CD4-positive, alpha-beta T cell (primary cell): ENCODE data around the gene KRTAP10-11. TPM values are rescaled to one million over a fixed set of nuclear protein-coding genes. Genes with fewer than 3 reads are reported as not detected.
"Not testable (repeated sequence)": the region's sequence is repeated elsewhere in the genome, so short reads cannot be mapped to it uniquely, and the experiment has no call there.

Experiments used
- ATAC-seq: fragments of 200-7000 bp; cut with Tn5 transposase; one replicate; pipeline ENCODE4 v1.10.0; 2022; ENCODE audit warnings: mild to moderate bottlenecking; ENCODE audit not compliant: poor library complexity
- CTCF ChIA-PET: fragments of 350-600 bp; sonication (Branson Sonifier 250); formaldehyde crosslinking; loops from one replicate; lab custom pipeline; 2021; ENCODE audit warnings: antibody characterized with exemption, inconsistent platforms; lab: Charles Lee
- POLR2A ChIA-PET: fragments of 350-600 bp; sonication (Branson Sonifier 250); formaldehyde crosslinking; loops from one replicate; lab custom pipeline; 2021; ENCODE audit warnings: antibody characterized with exemption, inconsistent platforms; lab: Charles Lee
- DNase-seq, 14 experiments: peaks; one replicate each; pipeline ENCODE4 v3.0.0-alpha.2; 2013 to 2020; ENCODE audit warnings: mixed read lengths in 2 of 14
- H3K27ac ChIP-seq, 2 donors: one replicate each; pipeline versions ENCODE4 v1.5.1 to v1.7.0; 2013; ENCODE audit warnings: low read length in 2 of 2, low read depth in 1 of 2, mild to moderate bottlenecking in 1 of 2
- H3K27me3 ChIP-seq, 2 experiments: 1 replicate in 1 of 2; 2 replicates in 1 of 2; pipeline versions ENCODE4 v1.6.1 to v1.7.0; 2013; ENCODE audit warnings: low read length in 2 of 2, control low read depth in 1 of 2, mild to moderate bottlenecking in 1 of 2, moderate library complexity in 1 of 2; ENCODE audit not compliant: insufficient read depth in 2 of 2, control insufficient read depth in 1 of 2
- H3K36me3 ChIP-seq: one replicate; pipeline ENCODE4 v1.6.1; 2013; ENCODE audit warnings: low read length, control low read depth; ENCODE audit not compliant: insufficient read depth
- H3K4me1 ChIP-seq: one replicate; pipeline ENCODE4 v1.6.1; 2013; ENCODE audit warnings: low read length, control low read depth; ENCODE audit not compliant: insufficient read depth
- H3K4me3 ChIP-seq: one replicate; pipeline ENCODE4 v1.5.1; 2013; ENCODE audit warnings: mild to moderate bottlenecking, low read length, moderate library complexity
- H3K9me3 ChIP-seq, 2 experiments: 1 replicate in 1 of 2; 2 replicates in 1 of 2; pipeline versions ENCODE4 v1.6.1 to v1.7.0; 2013; ENCODE audit warnings: low read length in 2 of 2, mild to moderate bottlenecking in 2 of 2, control low read depth in 1 of 2, moderate library complexity in 1 of 2; ENCODE audit not compliant: control insufficient read depth in 1 of 2, insufficient read depth in 1 of 2
- H3K27ac Mint-ChIP-seq: one replicate; pipeline ENCODE4 v1.8.0; 2020; ENCODE audit warnings: mixed read lengths
- H3K27me3 Mint-ChIP-seq: one replicate; pipeline ENCODE4 v1.8.0; 2021; ENCODE audit warnings: mixed read lengths
- H3K36me3 Mint-ChIP-seq: one replicate; pipeline ENCODE4 v1.8.0; 2021; ENCODE audit warnings: low read depth, mixed read lengths
- H3K4me1 Mint-ChIP-seq: one replicate; pipeline ENCODE4 v1.8.0; 2021; ENCODE audit warnings: low read depth, mixed read lengths
- H3K4me3 Mint-ChIP-seq: one replicate; pipeline ENCODE4 v1.8.0; 2020; ENCODE audit warnings: mild to moderate bottlenecking, mixed read lengths
- H3K9me3 Mint-ChIP-seq: one replicate; pipeline ENCODE4 v1.8.0; 2020; ENCODE audit warnings: mixed read lengths
- intact Hi-C, 2 experiments: fragments of 100-400 bp; cut with DNase I in 1 of 2; cut with micrococcal nuclease in 1 of 2; formaldehyde crosslinking; loops; one replicate each; pipeline versions ENCODE4 v1.15.1 to v1.9.0; 2023 to 2025; cut with DNase I, micrococcal nuclease
- total RNA-seq, 174 experiments: library from RNA in 2 of 174; stranded (reverse) in 2 of 174; gene quantifications; one replicate each; pipeline ENCODE4 v1.2.3 and lab custom pipeline; 2021 to 2026
- TF ChIP-seq, protein P1 (sequence below): fragments of 200-600 bp; IDR thresholded peaks from one replicate; pipeline ENCODE4 v1.8.0; 2022; ENCODE audit warnings: antibody characterized with exemption, mild to moderate bottlenecking

Gene KRTAP10-11
- total RNA-seq, 2 experiments from 2014 or later, result not detected

- H3K36me3 Mint-ChIP-seq, ATAC-seq, DNase-seq, H3K27me3 Mint-ChIP-seq, H3K4me1 ChIP-seq, H3K27ac Mint-ChIP-seq, intact Hi-C loops, H3K4me3 Mint-ChIP-seq, H3K4me3 ChIP-seq, POLR2A ChIA-PET, CTCF ChIA-PET, H3K36me3 ChIP-seq, H3K9me3 Mint-ChIP-seq, H3K27me3 ChIP-seq, H3K4me1 Mint-ChIP-seq, H3K27ac ChIP-seq: not testable (repeated sequence)
- peaks cover 10 to 14% of the 10 kb centered on the region in 2 experiments for H3K9me3 ChIP-seq
These were observed 45.1 kb upstream of the KRTAP10-11 start for GRCh38 chr21:44601091-44601490.

GRCh38 chr21:44601596-44602462 lies 44.4 kb upstream of the KRTAP10-11 start:
- Mint-ChIP-seq H3K27ac (no peak overlapping the region), H3K9me3 (peaks cover 2% of the 10 kb centered on the region), H3K4me1 (no peaks in the 10 kb centered on the region), H3K27me3 (peaks cover 4% of the 10 kb centered on the region), H3K4me3 (no peak overlapping the region), H3K36me3 (no peaks in the 10 kb centered on the region)
- CTCF ChIA-PET, result no interaction called here
- no peak for DNase-seq
- H3K9me3 ChIP-seq, result peaks cover 10 to 14% of the 10 kb centered on the region in 2 experiments
- POLR2A ChIA-PET, result no interaction called here
- H3K36me3 ChIP-seq, result no peaks in the 10 kb centered on the region
- ATAC-seq, result no peak
- TF ChIP-seq, protein P1, sequence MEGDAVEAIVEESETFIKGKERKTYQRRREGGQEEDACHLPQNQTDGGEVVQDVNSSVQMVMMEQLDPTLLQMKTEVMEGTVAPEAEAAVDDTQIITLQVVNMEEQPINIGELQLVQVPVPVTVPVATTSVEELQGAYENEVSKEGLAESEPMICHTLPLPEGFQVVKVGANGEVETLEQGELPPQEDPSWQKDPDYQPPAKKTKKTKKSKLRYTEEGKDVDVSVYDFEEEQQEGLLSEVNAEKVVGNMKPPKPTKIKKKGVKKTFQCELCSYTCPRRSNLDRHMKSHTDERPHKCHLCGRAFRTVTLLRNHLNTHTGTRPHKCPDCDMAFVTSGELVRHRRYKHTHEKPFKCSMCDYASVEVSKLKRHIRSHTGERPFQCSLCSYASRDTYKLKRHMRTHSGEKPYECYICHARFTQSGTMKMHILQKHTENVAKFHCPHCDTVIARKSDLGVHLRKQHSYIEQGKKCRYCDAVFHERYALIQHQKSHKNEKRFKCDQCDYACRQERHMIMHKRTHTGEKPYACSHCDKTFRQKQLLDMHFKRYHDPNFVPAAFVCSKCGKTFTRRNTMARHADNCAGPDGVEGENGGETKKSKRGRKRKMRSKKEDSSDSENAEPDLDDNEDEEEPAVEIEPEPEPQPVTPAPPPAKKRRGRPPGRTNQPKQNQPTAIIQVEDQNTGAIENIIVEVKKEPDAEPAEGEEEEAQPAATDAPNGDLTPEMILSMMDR, result no peak
- peaks cover 2% of the 10 kb centered on the region for H3K4me1 ChIP-seq
- no peak overlapping the region for H3K27ac ChIP-seq
- intact Hi-C loops, result no loop called here
- no peak overlapping the region for H3K4me3 ChIP-seq
- H3K27me3 ChIP-seq, result no peaks in the 10 kb centered on the region

DNA sequence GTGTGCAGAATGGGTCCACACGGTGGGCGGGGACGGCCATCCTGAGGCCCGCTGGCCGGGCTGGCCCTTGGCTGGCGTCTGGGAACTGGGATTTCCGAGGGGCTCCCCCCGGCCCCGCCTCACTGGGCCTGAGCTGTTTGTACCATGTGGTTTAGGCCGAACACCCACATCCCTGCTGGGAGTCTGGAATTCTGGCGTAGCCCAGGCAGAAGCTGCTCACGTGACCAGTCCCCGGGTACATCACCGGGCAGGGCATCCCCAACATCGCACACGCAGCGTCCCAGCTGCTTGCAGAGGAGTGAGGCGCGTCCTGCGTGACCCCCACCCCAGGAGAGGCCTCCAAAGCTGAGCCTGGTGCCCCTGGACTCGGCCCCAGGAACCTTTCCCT lies 43.8 kb upstream of the KRTAP10-11 start:
- Histone ChIP-seq H3K9me3 (peaks cover 10 to 14% of the 10 kb centered on the region in 2 experiments), H3K4me3 (no peak overlapping the region), H3K4me1 (peaks cover 2% of the 10 kb centered on the region), H3K36me3 (no peaks in the 10 kb centered on the region), H3K27ac (no peak overlapping the region), H3K27me3 (no peaks in the 10 kb centered on the region)
- H3K27ac Mint-ChIP-seq, result no peak overlapping the region
- peaks cover 2% of the 10 kb centered on the region for H3K9me3 Mint-ChIP-seq
- H3K4me1 Mint-ChIP-seq, result no peaks in the 10 kb centered on the region
- H3K27me3 Mint-ChIP-seq, result peaks cover 4% of the 10 kb centered on the region
- no peak overlapping the region for H3K4me3 Mint-ChIP-seq
- ChIA-PET CTCF (no interaction called here), POLR2A (interaction anchor here (0.6 kb wide), 1 partner anchor 959 kb away, joined by 3 read pairs; no protein-coding TSS in a partner anchor)
- TF ChIP-seq, protein P1, result no peak
- DNase-seq (no peak), ATAC-seq (no peak)
- no peaks in the 10 kb centered on the region for H3K36me3 Mint-ChIP-seq
- intact Hi-C loops, result no loop called here
